ENCODE results near the gene ZNF385B.
"Not testable (repeated sequence)": the region's sequence is repeated elsewhere in the genome, so short reads cannot be mapped to it uniquely, and the experiment has no call there.

ZNF385B gene

DNA sequence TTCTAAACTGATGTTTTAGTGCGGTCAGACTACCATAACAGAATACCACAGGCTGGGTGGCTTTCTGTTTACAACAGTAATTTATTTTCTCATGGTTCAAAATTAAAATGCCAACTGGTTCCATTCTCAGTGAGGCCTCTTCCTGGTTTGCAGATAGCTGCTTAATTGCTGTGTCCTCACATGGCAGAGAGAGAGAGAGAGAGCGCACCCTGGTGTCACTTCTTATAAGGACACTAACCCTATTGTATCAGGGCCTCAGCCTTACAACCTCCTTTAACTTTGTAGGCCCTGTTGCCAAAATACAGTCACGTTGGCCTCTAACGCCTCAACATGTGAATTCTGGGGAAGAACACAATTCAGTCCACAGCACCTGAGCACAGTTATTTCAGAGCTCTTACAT, 37.5 kb upstream of the ZNF385B start:
- no peaks in the 10 kb centered on the region for H3K36me3 Mint-ChIP-seq (ENCODE audit: low read depth)
- no peak overlapping the region for H3K27ac Mint-ChIP-seq
- H3K4me1 Mint-ChIP-seq = no peaks in the 10 kb centered on the region
- TF ChIP-seq, protein P1, sequence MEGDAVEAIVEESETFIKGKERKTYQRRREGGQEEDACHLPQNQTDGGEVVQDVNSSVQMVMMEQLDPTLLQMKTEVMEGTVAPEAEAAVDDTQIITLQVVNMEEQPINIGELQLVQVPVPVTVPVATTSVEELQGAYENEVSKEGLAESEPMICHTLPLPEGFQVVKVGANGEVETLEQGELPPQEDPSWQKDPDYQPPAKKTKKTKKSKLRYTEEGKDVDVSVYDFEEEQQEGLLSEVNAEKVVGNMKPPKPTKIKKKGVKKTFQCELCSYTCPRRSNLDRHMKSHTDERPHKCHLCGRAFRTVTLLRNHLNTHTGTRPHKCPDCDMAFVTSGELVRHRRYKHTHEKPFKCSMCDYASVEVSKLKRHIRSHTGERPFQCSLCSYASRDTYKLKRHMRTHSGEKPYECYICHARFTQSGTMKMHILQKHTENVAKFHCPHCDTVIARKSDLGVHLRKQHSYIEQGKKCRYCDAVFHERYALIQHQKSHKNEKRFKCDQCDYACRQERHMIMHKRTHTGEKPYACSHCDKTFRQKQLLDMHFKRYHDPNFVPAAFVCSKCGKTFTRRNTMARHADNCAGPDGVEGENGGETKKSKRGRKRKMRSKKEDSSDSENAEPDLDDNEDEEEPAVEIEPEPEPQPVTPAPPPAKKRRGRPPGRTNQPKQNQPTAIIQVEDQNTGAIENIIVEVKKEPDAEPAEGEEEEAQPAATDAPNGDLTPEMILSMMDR (IDR thresholded peaks at IDR 0.05; ENCODE audit: unreplicated experiment in 3 of 3) = peak in 1 of 3 experiments; percentile 15
- H3K9me3 Mint-ChIP-seq = peaks cover 8% of the 10 kb centered on the region
- H3K4me3 Mint-ChIP-seq = no peak overlapping the region
- H3K27me3 Mint-ChIP-seq (ENCODE audit: low read depth) = no peaks in the 10 kb centered on the region

DNA sequence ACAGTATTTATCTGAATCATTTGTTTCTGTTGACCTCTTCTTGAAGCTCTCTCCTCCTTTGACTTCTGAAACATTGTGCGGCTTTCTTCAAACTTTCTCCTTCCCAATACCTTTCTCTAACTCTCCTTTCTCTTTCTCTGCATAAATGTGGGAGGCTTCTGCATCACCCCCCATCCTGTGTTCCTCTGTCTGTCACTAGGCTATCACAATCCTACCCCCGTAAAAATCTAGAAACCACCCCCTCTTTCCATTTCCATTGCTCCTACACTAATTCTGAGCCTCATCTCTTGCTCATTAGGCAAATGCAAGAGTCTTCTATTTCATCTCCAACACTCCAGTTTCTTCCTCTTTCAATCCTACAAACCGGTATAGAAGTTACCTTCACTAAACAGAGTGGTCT, 32.2 kb upstream of the ZNF385B start:
- Mint-ChIP-seq H3K9me3 (peaks cover 4% of the 10 kb centered on the region), H3K4me1 (no peaks in the 10 kb centered on the region), H3K36me3 (ENCODE audit: low read depth) (no peaks in the 10 kb centered on the region), H3K4me3 (no peak overlapping the region), H3K27me3 (ENCODE audit: low read depth) (peaks cover 8% of the 10 kb centered on the region), H3K27ac (no peak overlapping the region)
- TF ChIP-seq, protein P1 (IDR thresholded peaks at IDR 0.05; ENCODE audit: unreplicated experiment in 3 of 3) = no peak

DNA sequence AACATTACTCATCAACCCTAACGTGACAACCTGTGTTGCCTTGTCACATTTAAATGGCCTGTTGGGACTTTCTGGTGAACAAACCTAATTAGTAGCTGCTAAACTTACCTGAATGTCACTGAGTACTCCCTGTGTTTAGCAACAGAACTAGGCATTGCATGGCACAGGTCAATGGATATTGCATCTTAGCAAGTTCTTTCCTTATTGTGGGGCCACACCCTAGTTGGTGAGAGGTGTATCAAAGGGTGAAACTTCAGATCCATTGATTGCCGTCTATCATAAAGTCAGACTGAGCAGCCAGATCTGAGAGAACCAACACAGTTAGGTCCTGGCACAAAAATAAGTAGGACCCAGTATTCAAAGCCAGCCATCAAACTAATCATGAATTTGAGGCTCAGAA, 29.8 kb upstream of the ZNF385B start:
- peaks cover 13% of the 10 kb centered on the region for H3K9me3 Mint-ChIP-seq
- H3K4me3 Mint-ChIP-seq = no peak overlapping the region
- no peaks in the 10 kb centered on the region for H3K4me1 Mint-ChIP-seq
- TF ChIP-seq, protein P1 (IDR thresholded peaks at IDR 0.05; ENCODE audit: unreplicated experiment in 3 of 3) = no peak
- H3K27ac Mint-ChIP-seq = no peak overlapping the region
- no peaks in the 10 kb centered on the region for H3K36me3 Mint-ChIP-seq (ENCODE audit: low read depth)
- peaks cover 8% of the 10 kb centered on the region for H3K27me3 Mint-ChIP-seq (ENCODE audit: low read depth)

DNA sequence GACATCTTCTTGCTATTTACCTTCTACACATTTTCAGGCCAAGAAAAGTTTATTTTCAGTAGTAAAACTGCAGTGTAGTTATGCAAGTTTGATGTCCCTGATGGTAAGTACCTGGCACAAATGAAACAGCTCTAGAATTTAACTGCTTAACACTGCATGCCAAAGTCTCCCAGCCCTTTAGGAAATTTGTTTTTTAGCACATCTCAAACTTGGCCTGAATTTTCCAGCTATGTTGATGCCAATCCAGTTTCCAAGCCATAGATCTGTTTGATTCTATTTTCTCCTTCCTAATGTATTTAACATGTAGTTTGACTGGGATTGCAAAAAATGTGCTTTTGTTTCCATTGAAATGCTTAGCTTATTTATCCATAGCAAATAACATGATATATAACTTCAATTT, 29.3 kb upstream of the ZNF385B start:
- Mint-ChIP-seq H3K9me3 (peaks cover 13% of the 10 kb centered on the region), H3K27ac (no peak overlapping the region), H3K36me3 (ENCODE audit: low read depth) (no peaks in the 10 kb centered on the region), H3K4me1 (no peaks in the 10 kb centered on the region), H3K27me3 (ENCODE audit: low read depth) (peaks cover 8% of the 10 kb centered on the region), H3K4me3 (no peak overlapping the region)
- TF ChIP-seq, protein P1 (IDR thresholded peaks at IDR 0.05; ENCODE audit: unreplicated experiment in 3 of 3) = no peak

- H3K36me3 Mint-ChIP-seq (ENCODE audit: low read depth); H3K27me3 Mint-ChIP-seq (ENCODE audit: low read depth); H3K4me3 Mint-ChIP-seq; H3K4me1 Mint-ChIP-seq; H3K27ac Mint-ChIP-seq: not testable (repeated sequence)
- H3K9me3 Mint-ChIP-seq = peaks cover 13% of the 10 kb centered on the region
Measured at GRCh38 chr2:179888642-179889041, 27.2 kb upstream of the ZNF385B start.

DNA sequence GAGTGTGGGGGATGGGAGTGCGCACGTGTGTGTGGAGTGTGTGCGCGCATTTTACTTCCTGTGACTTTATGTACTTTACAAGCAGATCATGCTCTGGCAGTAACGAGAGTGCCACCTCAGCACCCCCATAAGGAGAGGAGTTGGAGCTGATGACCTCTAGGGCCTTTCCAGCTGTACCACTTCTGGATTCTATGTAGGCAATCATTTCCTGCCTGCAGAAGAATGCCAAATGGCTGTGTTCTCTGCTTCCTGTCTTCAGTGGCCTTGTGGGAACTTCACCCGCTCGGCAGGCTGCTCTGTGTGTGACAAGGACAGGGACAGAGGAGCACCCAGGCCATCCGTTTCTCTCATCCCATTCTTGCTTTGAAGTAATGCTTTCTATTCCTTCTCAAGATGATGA, 22.8 kb upstream of the ZNF385B start:
- Mint-ChIP-seq H3K9me3 (peaks cover 13% of the 10 kb centered on the region), H3K36me3 (ENCODE audit: low read depth) (no peaks in the 10 kb centered on the region), H3K27me3 (ENCODE audit: low read depth) (peaks cover 3% of the 10 kb centered on the region), H3K4me1 (no peaks in the 10 kb centered on the region), H3K27ac (no peak overlapping the region), H3K4me3 (no peak overlapping the region)
- TF ChIP-seq, protein P1 (IDR thresholded peaks at IDR 0.05; ENCODE audit: unreplicated experiment in 3 of 3) = no peak
